ENCODE measurements around the gene LRBA.

- TF ChIP-seq CTCF (IDR thresholded peaks at IDR 0.05; ENCODE audit: extremely low read depth in 1 of 2, insufficient read depth in 1 of 2, low read depth in 1 of 2, low read length in 2 of 2): no peak
- no peak for TF ChIP-seq EZH2 (IDR thresholded peaks at IDR 0.05; ENCODE audit: borderline replicate concordance, low read depth, low read length, severe bottlenecking)
- no peak for TF ChIP-seq MAX (IDR thresholded peaks at IDR 0.05; ENCODE audit: insufficient read depth, insufficient read length)
These were observed 396.0 kb downstream of the LRBA start for GRCh38 chr4:150619042-150619441.
